ENCODE measurements around the gene SLCO2A1.

Gene SLCO2A1

GRCh38 chr3:133930341-133930933 lies 99.3 kb downstream of the SLCO2A1 start:
- DNase-seq: peak; percentile 60 to 72

- DNase-seq: no peak
Measured at GRCh38 chr3:133928903-133929607, 100.7 kb downstream of the SLCO2A1 start.

GRCh38 chr3:133928136-133928893 lies 101.4 kb downstream of the SLCO2A1 start:
- no peak for DNase-seq

GRCh38 chr3:133927540-133928066 lies 102.1 kb downstream of the SLCO2A1 start:
- DNase-seq: peak; percentile 49 to 50

- no peak for DNase-seq
Measured at GRCh38 chr3:133926736-133927539, 102.8 kb downstream of the SLCO2A1 start.

GRCh38 chr3:133925960-133926735 lies 103.6 kb downstream of the SLCO2A1 start:
- DNase-seq: no peak

GRCh38 chr3:133924041-133924440 lies 105.7 kb downstream of the SLCO2A1 start:
- DNase-seq: no peak

- no peak for DNase-seq
Measured at GRCh38 chr3:133921592-133921991, 108.1 kb downstream of the SLCO2A1 start.

- no peak for DNase-seq
Measured at GRCh38 chr3:133917144-133917543, 112.6 kb downstream of the SLCO2A1 start.

GRCh38 chr3:133915685-133916658 lies 113.8 kb downstream of the SLCO2A1 start:
- DNase-seq: no peak

- DNase-seq: no peak
Measured at GRCh38 chr3:133914839-133915600, 114.7 kb downstream of the SLCO2A1 start.

GRCh38 chr3:133910422-133910821 lies 119.3 kb downstream of the SLCO2A1 start:
- no peak for DNase-seq

GRCh38 chr3:133905376-133905775 lies 124.3 kb downstream of the SLCO2A1 start:
- no peak for DNase-seq

GRCh38 chr3:133901847-133902246 lies 127.9 kb downstream of the SLCO2A1 start:
- no peak for DNase-seq

GRCh38 chr3:133901083-133901482 lies 128.6 kb downstream of the SLCO2A1 start:
- DNase-seq: no peak

- DNase-seq: no peak
Measured at GRCh38 chr3:133899311-133899710, 130.4 kb downstream of the SLCO2A1 start.

- DNase-seq: no peak
Measured at GRCh38 chr3:133897547-133897946, 132.2 kb downstream of the SLCO2A1 start.

- no peak for DNase-seq
Measured at GRCh38 chr3:133896002-133896761, 133.5 kb downstream of the SLCO2A1 start.
